Limb (tissue), 2 donors: ENCODE measurements around the gene FLNB.

Experiments
- DNase-seq, 2 donors: peaks; one replicate each; pipeline ENCODE4 v3.0.0-alpha.2; 2016; ENCODE audit errors: extremely low spot score in 2 of 2

FLNB gene

DNA sequence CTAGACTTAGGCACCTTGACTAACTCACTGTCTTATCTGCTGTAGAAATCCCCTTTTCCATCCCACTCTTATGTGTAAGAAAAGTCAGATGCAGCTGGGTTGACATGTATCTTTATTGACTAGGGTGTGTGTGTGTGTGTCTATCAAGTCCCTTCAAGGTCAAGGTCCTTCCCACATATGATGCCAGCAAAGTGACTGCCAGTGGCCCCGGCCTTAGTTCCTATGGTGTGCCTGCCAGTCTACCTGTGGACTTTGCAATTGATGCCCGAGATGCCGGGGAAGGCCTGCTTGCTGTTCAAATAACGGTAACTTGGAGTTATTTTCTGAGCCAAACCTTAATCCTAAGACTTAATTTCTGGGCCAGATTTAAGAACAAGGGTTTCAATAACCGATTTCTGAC is 126.2 kb downstream of the FLNB start:
- DNase-seq = no peak

DNA sequence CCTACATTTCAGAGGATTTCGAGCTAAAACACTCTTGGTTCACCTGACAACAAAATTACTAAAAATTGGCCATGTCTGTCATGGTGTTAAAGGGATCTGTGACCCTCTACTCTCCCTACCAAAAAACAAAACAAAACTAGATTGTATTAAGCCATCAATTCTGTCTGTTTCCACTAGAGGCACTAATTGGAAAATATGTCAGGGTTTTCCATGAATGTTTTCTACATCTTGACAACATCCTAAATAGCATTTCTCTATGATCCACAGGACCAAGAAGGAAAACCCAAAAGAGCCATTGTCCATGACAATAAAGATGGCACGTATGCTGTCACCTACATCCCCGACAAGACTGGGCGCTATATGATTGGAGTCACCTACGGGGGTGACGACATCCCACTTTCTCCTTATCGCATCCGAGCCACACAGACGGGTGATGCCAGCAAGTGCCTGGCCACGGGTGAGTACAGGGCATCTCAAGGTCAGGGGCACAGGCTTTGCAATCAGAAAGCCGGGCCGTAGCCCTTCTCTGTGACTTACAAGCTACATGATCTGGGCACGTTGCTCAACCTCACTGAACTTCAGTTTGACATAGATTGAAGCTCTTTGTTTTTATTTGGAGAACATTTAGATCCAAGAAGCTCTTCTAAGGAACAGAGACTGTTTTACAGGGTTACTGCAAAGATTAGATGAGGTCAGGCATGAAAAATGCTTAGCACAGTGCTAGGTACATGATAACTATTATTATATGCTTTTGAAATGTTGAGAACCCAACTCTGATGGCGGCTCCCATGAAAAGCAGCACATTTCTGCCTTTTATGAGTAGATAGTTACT is 127.7 kb downstream of the FLNB start:
- no peak for DNase-seq

DNA sequence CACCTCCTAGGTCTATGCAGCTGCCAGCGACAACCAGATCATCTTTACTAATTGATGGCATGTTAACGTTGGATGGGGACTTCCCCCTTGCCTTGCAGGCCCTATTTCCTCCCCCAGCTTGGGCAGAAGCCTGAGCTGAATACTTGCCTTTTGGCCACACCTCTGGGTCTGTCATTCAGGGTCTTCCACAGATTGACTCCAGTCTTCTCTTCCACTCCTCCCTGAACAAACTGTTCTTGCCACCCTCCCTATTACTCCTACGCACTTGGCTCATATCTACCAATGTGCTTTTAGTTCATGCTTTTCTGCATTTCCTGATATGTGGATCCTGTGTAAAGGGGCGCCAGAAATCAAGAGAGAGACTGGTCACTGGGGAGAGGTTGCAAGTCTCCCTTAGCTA is 129.1 kb downstream of the FLNB start:
- DNase-seq = no peak

DNA sequence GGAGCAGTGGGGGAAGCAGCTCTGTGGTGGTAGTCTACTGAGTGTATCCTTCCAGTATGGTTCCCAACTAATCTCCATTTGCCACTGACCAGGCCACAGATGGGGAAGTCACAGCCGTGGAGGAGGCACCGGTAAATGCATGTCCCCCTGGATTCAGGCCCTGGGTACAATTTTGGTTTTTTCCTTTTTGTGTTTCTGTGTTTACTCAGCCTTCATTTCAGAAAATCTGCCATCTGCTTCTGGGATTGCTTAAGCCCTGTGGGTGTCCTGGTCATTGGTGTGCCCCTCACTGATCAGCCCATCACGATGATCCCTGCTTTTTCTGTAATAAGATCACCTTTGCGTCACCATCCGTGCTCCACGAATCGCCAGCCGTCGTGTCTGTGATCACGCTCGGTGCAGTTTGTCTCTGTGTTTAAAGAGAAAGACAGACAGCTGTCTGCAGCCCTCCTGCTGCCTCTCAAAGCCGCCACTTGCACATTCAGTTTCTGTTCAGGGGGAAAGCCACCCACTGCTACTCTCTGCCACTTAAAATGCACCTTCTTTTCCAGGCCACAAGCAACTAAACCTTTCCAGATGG is 133.6 kb downstream of the FLNB start:
- DNase-seq = no peak

DNA sequence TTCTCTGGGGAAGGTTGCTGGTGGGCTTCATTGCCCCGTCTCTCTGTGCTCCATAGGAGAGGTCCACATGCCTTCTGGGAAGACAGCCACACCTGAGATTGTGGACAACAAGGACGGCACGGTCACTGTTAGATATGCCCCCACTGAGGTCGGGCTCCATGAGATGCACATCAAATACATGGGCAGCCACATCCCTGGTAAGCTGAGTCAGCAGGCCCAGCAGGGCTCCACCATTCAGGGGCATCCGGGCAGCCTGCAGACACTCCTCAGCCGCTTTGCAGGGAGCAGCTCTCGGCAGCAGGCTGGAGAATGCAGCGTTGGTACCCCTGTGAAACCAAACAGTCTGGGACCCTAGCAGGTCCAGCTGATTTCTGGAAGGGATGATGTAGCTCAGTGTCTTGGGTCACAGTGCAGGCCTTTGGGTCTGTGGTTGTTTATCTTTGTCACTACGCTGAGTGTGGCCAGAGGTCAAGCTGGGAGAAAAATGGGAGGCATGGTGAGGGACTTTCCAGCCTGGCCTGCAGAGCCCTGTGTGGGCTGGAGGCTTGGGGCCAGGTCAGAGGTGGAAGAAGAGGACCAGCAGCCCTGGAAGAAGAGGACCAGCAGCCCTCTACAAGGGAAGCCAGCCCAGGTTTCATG is 135.3 kb downstream of the FLNB start:
- no peak for DNase-seq

DNA sequence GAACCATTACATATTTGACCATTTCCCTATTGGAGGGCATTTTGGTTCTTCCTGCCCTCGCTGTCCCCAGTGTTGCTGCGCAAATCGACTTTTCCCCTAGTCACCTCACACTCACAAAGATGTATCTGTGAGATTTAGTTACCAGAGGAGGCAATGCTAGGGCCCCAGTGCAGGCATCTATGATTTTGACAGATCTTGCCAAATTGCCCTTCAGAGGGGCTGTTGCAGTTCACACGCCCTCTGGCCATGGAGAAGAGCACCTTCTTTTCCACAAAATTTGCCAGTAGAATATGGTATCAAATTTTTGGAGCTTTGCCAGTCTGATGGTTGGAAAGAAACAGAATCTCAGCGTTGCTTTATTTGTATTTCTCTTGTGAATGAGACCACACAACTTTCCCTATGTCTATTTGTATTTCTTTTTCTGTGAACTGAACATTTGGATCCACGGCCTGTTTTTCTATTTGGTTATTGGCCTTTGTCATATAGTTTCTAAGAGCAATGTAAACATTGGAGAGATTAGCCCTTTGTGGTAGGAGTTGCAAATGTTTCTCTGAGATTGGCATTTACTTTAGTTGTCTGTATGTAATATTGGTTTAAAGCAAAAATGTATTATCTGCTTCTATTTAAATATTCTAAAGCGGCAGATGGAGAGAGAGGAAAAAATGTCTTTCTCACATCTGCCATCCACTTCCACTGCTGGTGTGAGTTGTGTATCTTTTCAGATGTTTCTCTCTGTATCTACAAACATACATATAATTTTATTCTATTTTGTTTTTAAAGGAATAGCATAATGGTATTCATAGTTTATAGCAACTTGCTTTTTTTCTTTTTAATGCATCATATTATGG is 136.5 kb downstream of the FLNB start:
- DNase-seq = no peak

DNA sequence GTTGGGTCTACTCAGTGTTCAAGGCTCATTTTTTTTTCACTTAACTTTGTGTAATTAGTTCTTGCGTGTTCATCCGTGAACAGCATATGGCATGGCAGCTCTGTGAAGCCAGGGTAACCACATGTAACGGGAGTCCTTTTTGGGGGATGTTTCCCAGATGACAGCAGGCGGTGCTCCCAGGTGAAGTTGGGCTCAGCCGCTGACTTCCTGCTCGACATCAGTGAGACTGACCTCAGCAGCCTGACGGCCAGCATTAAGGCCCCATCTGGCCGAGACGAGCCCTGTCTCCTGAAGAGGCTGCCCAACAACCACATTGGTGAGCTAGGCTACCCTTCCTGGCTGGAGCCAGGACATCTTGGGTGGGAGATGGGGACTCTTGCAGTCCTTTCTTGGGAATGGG is 139.8 kb downstream of the FLNB start:
- no peak for DNase-seq

DNA sequence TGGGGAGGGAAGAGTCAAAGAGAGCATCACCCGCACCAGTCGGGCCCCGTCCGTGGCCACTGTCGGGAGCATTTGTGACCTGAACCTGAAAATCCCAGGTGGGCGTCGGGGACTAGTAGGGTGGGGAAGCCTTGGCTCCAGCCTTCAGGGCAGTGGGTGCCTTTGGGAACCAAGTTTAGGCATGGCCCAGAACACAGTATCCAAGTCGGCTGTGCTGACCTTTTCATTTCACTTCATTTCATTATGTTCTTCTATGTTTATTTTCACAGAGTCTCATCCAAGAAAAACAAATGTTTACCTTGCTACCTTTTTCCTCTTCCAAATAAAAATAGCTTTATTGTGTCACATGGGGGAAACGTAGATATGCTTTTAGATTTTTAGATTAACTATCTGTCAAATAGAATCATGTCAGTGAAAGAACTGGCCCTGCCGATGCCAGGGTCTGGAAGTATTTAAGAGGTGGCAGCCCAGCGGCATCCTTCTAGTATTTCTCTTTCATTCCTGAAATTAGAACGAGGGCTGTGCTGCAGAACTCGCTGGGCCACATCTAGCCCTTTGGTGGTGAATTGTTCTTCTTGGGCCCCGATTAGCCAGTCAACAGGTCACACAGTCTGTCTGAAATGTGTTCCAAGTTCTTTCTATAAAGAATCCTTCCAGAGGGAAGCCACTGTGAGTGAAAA is 142.0 kb downstream of the FLNB start:
- DNase-seq = no peak

DNA sequence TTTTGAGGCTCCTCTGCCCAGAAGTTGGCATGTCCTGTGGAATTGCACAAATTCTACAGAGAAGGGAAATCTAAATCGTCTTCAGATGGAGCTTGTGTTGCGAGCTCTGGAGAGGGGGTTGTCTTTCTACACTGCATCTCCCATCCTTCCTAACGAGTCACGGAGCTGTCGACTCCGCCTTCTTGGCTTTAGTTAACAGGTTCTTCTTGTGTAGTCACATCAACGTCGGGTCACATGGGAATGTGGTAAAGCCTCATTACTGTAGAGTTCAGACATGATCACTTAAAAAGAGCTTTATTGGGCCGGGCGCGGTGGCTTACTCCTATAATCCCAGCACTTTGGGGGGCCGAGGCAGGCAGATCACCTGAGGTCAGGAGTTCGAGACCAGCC is 142.6 kb downstream of the FLNB start:
- no peak for DNase-seq

DNA sequence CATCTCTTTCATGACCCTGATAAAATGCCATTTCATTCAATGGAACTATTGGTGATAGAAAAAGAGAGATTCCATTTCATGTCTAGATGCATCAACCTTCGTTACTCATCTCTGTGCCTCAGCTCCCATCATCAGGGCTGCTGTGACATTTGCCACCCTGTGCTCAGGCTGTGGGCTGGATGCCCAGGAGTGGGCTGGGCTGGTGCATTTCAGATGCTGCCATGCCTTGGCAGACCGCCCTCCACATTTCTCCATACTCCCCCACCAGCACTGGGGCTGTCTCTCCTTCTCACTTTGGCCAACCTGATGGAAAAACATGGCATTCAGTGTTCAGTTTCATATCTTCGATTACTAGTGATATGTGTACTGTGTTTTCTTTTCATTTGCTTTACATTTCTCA is 143.4 kb downstream of the FLNB start:
- no peak for DNase-seq

DNA sequence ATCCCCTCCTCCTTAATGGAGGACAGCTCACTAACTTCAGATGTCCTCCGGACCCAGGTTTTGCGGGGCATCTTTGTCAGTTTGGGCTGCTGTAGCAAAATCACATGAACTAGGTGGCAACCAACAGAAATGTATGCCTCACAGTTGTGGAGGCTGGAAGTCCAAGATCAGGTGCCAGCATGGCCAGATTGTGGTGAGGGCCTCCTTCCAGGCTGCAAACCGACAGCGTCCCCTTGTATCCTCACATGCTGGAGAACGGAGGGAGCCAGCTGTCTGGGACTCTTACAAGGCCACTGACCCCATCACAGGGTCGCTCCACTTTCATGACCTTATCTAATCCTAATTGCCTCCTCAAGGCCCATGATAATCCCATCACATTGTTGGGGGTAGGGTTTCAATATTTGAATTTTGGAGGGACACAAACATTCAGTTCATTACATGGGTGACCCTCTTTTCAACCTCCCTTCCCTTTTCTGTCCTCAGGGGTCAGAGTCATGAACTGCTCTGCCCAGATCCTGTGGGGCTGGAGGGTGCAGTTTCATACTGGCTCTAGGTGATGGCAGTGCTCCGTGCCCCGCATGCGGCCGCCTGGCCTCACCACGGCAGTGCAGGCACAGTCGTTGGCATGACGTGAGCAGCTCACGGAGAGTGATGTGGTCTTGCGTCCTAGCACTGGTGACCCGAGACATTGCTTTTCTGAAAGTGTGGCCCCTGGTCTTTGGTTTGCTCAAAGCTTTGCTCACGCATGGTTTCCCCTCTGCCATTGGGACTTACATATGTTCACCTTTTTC is 144.2 kb downstream of the FLNB start:
- no peak for DNase-seq

DNA sequence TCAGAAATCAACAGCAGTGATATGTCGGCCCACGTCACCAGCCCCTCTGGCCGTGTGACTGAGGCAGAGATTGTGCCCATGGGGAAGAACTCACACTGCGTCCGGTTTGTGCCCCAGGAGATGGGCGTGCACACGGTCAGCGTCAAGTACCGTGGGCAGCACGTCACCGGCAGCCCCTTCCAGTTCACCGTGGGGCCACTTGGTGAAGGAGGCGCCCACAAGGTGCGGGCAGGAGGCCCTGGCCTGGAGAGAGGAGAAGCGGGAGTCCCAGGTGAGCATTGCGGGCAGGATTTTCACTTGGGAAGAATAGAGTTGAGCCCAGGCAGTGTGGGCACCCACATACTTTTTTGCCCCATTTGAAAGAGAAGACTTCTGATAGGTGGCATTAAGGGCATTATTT is 145.1 kb downstream of the FLNB start:
- DNase-seq = no peak

DNA sequence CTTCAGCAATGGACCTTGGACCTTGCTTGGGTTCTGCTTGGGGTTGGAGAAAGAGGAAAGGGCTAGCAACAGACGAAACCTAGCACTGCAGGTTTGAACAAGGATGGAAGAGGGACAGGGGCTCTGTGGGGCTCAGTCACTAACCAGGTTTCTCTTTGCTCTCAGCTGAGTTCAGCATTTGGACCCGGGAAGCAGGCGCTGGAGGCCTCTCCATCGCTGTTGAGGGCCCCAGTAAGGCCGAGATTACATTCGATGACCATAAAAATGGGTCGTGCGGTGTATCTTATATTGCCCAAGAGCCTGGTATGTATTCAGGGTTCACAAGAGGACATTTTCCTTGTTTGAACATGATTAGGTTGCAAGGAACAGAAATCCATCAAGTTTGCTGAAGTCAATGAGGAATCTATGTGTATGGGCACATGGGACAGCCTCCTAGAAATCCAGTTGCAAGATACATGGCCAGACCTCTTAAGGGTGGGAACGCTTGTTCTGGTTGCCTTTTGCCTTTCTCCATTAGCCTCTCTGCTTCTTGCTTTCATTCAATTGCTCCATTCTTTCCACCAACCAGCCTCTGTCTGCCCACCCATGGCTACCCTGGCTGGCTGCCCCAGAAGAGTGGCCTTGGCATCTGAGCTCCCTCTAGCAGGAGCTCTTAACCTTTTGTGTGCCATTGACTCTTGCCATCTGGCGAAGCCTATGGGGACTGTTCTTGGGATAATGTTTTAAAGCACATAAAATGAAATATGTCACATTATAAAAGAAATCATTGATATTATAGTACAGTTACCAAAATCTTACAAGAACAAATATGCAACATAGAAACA is 146.6 kb downstream of the FLNB start:
- DNase-seq = no peak

DNA sequence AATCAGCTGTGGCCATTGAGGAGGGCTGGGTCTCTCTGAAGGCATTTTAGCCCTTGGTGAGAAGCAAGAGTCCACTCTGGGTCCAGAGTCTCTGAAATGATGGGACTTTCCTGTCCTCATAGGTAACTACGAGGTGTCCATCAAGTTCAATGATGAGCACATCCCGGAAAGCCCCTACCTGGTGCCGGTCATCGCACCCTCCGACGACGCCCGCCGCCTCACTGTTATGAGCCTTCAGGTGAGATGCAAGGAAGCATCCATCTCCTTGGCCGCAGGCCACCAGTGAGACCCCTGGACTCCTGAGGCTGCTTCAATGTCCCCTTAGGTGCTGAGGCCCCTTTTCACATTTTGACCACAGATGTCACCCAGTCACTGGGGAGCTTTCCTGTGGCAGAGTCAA is 147.6 kb downstream of the FLNB start:
- DNase-seq = no peak

DNA sequence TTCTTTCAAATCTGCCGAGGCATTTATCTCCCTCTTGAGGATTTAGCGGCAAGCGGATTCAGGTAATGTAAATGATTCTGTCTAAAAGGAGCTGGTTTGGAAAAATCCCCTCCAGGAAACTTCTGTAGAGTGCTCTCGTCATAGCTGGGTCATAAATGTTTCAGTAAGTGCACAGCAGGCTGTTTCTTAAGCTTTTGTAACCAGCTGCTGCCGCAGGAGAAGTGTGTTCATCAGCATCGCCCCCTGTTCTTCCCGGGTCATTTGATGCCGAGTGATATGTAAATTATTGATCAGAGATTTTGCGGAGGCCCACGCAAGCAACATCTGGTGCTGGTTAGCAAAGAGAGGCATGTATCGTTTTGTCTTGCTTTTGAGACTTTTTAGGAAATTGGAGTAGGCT is 149.5 kb downstream of the FLNB start:
- DNase-seq = no peak

DNA sequence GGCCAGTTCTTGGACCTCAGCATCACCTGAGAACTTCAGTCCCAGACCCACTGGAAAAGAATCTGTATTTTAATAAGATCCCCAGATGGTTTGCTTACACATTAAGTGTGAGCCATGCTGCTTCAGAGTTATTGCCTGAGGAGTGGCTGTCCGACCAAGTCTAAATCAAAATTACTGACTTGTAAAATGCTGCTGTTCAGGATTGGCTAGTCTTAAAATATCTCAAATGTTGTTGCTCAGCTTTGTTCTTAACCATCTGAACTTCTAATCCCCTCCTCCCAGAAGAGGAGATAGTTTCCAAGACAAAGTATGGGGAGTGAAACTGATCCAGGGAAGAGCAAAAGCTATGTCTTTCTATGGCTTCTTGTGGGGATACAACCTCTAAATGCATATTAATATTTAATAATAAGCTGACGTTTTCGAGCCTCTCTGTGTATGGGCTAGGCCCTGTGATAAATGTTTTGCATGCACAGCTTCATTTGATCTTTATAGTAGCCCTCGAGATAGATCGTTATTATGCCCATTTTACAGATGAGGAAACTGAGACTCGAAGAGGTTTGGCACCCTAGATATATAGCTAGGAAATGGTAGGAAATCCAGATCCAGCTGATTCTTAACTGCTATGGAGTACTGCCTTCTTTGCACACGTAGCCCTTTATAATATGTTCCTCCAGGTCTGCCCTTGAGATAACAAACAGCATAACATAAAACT is 150.4 kb downstream of the FLNB start:
- DNase-seq = no peak

DNA sequence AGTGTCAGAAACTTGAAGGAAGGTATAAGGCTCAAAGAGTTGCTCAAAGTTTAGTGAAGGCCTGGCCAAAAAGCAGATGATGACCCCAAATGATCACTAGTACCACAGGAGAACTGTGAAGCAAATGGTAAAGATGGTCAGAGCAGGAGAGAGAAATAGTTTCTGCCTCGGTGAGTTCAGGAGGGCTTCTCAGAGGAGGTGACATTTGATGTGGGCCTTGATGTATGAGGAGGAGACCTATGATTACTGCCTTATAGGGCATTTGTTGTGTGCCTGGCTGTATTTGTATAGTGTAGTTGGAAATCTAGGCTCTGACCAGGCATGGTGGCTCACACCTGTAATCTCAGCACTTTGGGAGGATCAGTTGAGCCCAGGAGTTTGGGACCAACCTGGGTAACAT is 152.2 kb downstream of the FLNB start:
- no peak for DNase-seq

DNA sequence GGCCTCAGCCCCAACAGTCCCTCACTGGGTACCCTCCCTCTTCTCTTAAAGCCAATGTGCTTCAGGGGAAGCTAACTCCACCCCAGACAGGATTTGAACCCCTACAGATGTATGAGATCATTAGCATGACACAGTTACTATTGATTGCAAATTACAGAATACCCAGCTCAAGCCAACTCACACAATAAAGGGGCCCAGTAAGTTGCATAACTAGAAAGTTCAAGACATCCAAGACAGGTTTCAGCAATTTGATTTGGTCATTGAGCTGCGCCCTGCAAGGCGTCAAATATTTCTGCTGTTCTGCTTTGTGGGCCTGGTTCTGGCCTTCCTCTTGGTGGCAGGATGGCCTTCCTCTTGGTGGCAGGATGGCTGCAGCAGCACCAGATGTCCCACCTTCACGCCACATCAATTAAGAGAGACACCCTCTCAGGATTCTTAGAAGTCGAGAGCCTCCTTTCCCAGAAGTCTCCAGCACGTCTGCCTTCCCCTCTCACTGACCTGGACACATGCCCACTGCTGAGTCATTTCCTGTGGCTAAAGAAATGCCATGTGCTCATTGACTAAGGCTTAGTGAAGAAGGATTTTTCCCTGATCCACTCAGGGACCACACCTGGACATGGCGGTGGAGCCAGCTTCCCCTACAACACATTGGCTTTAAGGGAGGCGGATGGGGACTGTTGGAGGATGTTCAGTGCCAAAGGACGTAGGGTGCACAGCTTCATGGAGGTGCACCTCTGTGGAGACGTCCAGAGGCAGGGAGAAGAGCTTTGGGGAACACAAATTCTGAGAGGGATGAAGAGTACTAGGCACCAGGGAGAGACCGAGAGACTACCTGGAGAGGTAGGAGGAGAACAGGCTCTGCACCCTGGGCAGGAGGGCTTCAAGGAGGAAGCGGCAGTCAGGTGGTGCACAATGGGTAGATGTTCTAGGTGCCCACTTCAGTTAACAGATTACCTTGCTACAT is 153.5 kb downstream of the FLNB start:
- peak in 1 of 2 donors; percentile 51 for DNase-seq
